Progenitor cell of endocrine pancreas (in vitro differentiated cells): ENCODE measurements around the gene IBSP. TPM values are rescaled to one million over a fixed set of nuclear protein-coding genes. Genes with fewer than 3 reads are reported as not detected.

Source experiments
- DNase-seq: peaks from one replicate; pipeline ENCODE4 v3.0.0; 2021; ENCODE audit warnings: low spot score; ENCODE audit not compliant: unreplicated experiment
- H3K27ac Mint-ChIP-seq: 2 replicates; pipeline ENCODE4 v1.8.0; 2021; ENCODE audit warnings: mild to moderate bottlenecking, moderate library complexity, mixed read lengths
- H3K27me3 Mint-ChIP-seq: 2 replicates; pipeline ENCODE4 v1.8.0; 2021; ENCODE audit warnings: mixed read lengths
- H3K36me3 Mint-ChIP-seq: 2 replicates; pipeline ENCODE4 v1.8.0; 2022; ENCODE audit warnings: mixed read lengths; ENCODE audit not compliant: insufficient read depth
- H3K4me1 Mint-ChIP-seq: 2 replicates; pipeline ENCODE4 v1.8.0; 2021; ENCODE audit warnings: low read depth, mixed read lengths
- H3K4me3 Mint-ChIP-seq: 2 replicates; pipeline ENCODE4 v1.8.0; 2021; ENCODE audit warnings: low read depth, mild to moderate bottlenecking, moderate library complexity, mixed read lengths
- H3K9me3 Mint-ChIP-seq: 2 replicates; pipeline ENCODE4 v1.8.0; 2021; ENCODE audit warnings: low read depth, mixed read lengths
- total RNA-seq: library from RNA; stranded (reverse); gene quantifications from 2 replicates; pipeline ENCODE4 v1.2.1, GENCODE V29; 2021
- TF ChIP-seq, protein P1 (sequence below): fragments of 200-600 bp; sonication (generic); IDR thresholded peaks from one replicate; pipeline ENCODE4 v1.5.0; 2021; ENCODE audit warnings: antibody characterized with exemption, mild to moderate bottlenecking; ENCODE audit not compliant: unreplicated experiment

Gene IBSP
- total RNA-seq, 1 donor from 2014 or later = not detected

DNA sequence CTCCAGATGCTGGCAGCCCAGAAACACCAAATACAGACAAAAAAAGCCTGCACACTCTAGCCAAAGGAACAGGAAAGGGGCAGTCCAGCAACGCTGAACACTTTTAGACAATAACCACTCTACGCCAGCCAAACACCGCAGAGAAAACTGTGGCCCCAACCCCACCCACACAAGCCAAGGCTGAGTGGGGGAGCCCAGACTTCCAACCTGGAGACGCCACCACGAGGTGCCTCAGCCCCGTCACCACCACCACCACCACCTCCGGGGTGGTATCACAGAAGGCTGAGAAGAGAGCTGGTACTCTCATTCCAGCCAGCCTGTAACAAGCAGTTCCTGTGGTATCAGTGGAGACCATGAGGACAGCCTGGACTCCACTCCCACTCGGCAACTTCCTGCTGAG is 56.2 kb downstream of the IBSP start:
- DNase-seq = no peak
- no peak overlapping the region for H3K27ac Mint-ChIP-seq
- H3K27me3 Mint-ChIP-seq = peaks cover 2% of the 10 kb centered on the region
- H3K9me3 Mint-ChIP-seq = peaks cover 3% of the 10 kb centered on the region
- no peak overlapping the region for H3K4me3 Mint-ChIP-seq
- peaks cover 11% of the 10 kb centered on the region for H3K4me1 Mint-ChIP-seq
- H3K36me3 Mint-ChIP-seq = no peaks in the 10 kb centered on the region
- TF ChIP-seq, protein P1, sequence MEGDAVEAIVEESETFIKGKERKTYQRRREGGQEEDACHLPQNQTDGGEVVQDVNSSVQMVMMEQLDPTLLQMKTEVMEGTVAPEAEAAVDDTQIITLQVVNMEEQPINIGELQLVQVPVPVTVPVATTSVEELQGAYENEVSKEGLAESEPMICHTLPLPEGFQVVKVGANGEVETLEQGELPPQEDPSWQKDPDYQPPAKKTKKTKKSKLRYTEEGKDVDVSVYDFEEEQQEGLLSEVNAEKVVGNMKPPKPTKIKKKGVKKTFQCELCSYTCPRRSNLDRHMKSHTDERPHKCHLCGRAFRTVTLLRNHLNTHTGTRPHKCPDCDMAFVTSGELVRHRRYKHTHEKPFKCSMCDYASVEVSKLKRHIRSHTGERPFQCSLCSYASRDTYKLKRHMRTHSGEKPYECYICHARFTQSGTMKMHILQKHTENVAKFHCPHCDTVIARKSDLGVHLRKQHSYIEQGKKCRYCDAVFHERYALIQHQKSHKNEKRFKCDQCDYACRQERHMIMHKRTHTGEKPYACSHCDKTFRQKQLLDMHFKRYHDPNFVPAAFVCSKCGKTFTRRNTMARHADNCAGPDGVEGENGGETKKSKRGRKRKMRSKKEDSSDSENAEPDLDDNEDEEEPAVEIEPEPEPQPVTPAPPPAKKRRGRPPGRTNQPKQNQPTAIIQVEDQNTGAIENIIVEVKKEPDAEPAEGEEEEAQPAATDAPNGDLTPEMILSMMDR = no peak

DNA sequence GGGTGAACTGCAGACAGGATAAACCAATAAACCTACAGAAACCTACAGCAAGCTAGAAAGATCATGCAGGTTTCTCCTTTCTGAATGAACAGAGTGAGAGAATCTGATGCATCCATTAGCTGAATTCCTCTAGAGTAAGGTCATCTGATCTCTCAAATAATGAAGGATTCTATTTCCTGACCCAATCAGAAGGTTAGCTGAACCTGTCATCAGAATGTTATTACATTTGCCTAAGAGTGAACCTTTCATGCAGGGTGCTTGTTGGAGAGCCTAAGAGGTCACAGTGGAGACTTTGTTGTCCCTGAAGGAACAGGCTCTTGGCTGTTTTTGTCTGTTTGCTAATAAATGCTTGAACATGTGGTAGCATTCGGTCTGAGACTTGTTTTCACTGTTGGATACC is 57.5 kb downstream of the IBSP start:
- Mint-ChIP-seq H3K4me3 (no peak overlapping the region), H3K4me1 (peaks cover 11% of the 10 kb centered on the region), H3K36me3 (no peaks in the 10 kb centered on the region), H3K9me3 (peaks cover 3% of the 10 kb centered on the region), H3K27ac (no peak overlapping the region), H3K27me3 (peaks cover 2% of the 10 kb centered on the region)
- TF ChIP-seq, protein P1 = no peak
- no peak for DNase-seq

DNA sequence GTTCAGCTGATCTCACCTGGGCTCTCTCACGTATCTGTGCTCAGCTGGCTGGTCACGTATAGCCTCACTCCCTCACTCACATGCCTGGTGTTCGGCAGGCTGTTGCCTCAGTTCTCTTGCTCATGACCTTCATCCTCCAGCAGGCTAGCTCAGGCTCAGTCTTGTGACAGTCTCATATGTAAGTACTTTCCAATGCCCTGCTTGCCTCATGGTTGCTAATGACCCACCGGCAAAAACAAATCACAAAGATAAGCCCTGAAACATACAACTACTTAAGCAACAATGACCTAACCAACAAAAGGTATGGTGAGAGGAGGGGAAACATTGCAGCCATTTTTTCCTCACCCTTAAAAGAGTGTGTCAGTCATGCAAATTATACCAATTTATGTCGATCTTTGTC is 58.4 kb downstream of the IBSP start:
- Mint-ChIP-seq H3K27me3 (peaks cover 2% of the 10 kb centered on the region), H3K9me3 (peaks cover 3% of the 10 kb centered on the region), H3K4me3 (no peak overlapping the region), H3K36me3 (no peaks in the 10 kb centered on the region), H3K4me1 (peaks cover 11% of the 10 kb centered on the region), H3K27ac (no peak overlapping the region)
- DNase-seq = no peak
- TF ChIP-seq, protein P1 = no peak

Other genes starting within 250 kb of the IBSP start
- gene DSPP, start 191.0 kb upstream of the IBSP start, total RNA-seq = not detected in 2 replicates
- not detected in 2 replicates for gene DMP1, start 149.3 kb upstream of the IBSP start, total RNA-seq
- gene MEPE, start 33.4 kb downstream of the IBSP start, total RNA-seq = not detected in 2 replicates
- gene SPP1, start 176.2 kb downstream of the IBSP start, total RNA-seq = 3.7 and 11.1 TPM in 2 replicates
- gene PKD2, start 208.1 kb downstream of the IBSP start, total RNA-seq = 40.3 and 41.1 TPM in 2 replicates